ENCODE measurements around the gene FAM234B.

DNA sequence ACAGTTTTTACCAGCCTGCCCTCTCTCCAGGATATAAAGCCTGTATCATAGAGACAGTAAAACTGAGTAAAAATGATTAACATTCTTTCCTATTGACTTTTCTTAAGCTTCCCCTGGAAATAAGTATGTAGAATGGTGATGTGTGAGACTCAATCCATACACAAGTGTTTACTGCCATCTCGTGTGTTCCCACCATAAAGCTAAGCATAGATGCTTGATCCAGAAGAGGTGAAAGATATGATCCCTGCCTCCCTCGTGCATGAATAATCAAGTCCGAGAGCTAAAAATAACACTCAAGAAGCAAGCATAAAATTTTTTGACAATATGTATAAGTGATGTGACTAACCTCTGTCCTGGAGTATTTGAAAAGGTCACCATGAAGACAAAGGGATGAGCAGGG is 76.2 kb downstream of the FAM234B start:
- TF ChIP-seq CTCF (IDR thresholded peaks at IDR 0.05) (no peak), EP300 (IDR thresholded peaks at IDR 0.05) (no peak), POLR2A (IDR thresholded peaks at IDR 0.05) (no peak), POLR2AphosphoS5 (IDR thresholded peaks at IDR 0.05) (no peak)

Data from sigmoid colon (tissue), 4 donors.